ENCODE measurements around the gene PDGFC.

GRCh38 chr4:156966836-156967235 lies 4.8 kb downstream of the PDGFC start:
- TF ChIP-seq CTCF (IDR thresholded peaks at IDR 0.05) = no peak
- TF ChIP-seq POLR2A (IDR thresholded peaks at IDR 0.05) = no peak
- TF ChIP-seq POLR2AphosphoS5 (IDR thresholded peaks at IDR 0.05) = no peak
- no peak for TF ChIP-seq EP300 (IDR thresholded peaks at IDR 0.05)
